Osteoblast (primary cell): Measurements from ENCODE around the gene ORC1. TPM values are rescaled to one million over a fixed set of nuclear protein-coding genes. Genes with fewer than 3 reads are reported as not detected.
A peak's percentile ranks its signal among the peaks of the same experiment; 100 is the strongest.

ENCODE experiments used
- DNase-seq: peaks from one replicate; pipeline ENCODE4 v3.0.0; 2011; ENCODE audit warnings: low spot score, mixed read lengths; ENCODE audit not compliant: insufficient read length; ENCODE audit errors: missing footprints
- H2AFZ ChIP-seq: 2 replicates; pipeline ENCODE4 v1.6.0; 2011; ENCODE audit warnings: mild to moderate bottlenecking, low read length
- H3K27ac ChIP-seq: 2 replicates; pipeline ENCODE4 v1.5.1; 2011; ENCODE audit warnings: mild to moderate bottlenecking, low read depth, low read length, moderate library complexity
- H3K27me3 ChIP-seq: 2 replicates; pipeline ENCODE4 v1.6.0; 2012; ENCODE audit warnings: mild to moderate bottlenecking, control low read depth, inconsistent platforms, low read length, moderate library complexity; ENCODE audit not compliant: insufficient read depth
- H3K36me3 ChIP-seq: 2 replicates; pipeline ENCODE4 v1.5.1; 2011; ENCODE audit warnings: mild to moderate bottlenecking, low read length, control low read depth, moderate library complexity; ENCODE audit not compliant: insufficient read depth
- H3K4me1 ChIP-seq: 2 replicates; pipeline ENCODE4 v1.5.1; 2011; ENCODE audit warnings: mild to moderate bottlenecking, low read length, control low read depth, moderate library complexity; ENCODE audit not compliant: insufficient read depth
- H3K4me2 ChIP-seq: 2 replicates; pipeline ENCODE4 v1.6.0; 2011; ENCODE audit warnings: mild to moderate bottlenecking, low read length; ENCODE audit not compliant: insufficient read depth
- H3K4me3 ChIP-seq: fragments of 200-600 bp; sonication (generic); 3 replicates; pipeline ENCODE4 v1.5.1; 2012; ENCODE audit warnings: mild to moderate bottlenecking, low read length, inconsistent platforms; ENCODE audit not compliant: insufficient read depth
- H3K79me2 ChIP-seq: 2 replicates; pipeline ENCODE4 v1.6.0; 2012; ENCODE audit warnings: mild to moderate bottlenecking, low read length, control low read depth, inconsistent platforms; ENCODE audit not compliant: insufficient read depth
- H3K9me3 ChIP-seq: 2 replicates; pipeline ENCODE4 v1.5.1; 2011; ENCODE audit warnings: low read depth, low read length, control low read depth
- H4K20me1 ChIP-seq: 2 replicates; pipeline ENCODE4 v1.6.0; 2012; ENCODE audit warnings: mild to moderate bottlenecking, low read length, control low read depth; ENCODE audit not compliant: insufficient read depth
- total RNA-seq: library from RNA; depleted of rRNA; stranded (reverse); fragments of >200 nt; gene quantifications from 2 replicates; pipeline ENCODE4 v1.2.3, GENCODE V29; 2012
- TF ChIP-seq, protein P1 (sequence below): IDR thresholded peaks from 2 replicates; pipeline ENCODE4 v1.5.1; 2011; ENCODE audit warnings: mild to moderate bottlenecking, low read depth, low read length, moderate library complexity; ENCODE audit errors: extremely low read depth

The ORC1 gene
- total RNA-seq, 1 donor = 0.72 TPM

- H3K9me3 ChIP-seq = no peaks in the 10 kb centered on the region
- no peaks in the 10 kb centered on the region for H3K79me2 ChIP-seq
- H3K27ac ChIP-seq = peak overlapping the region; percentile 19
- H4K20me1 ChIP-seq = no peaks in the 10 kb centered on the region
- TF ChIP-seq, protein P1, sequence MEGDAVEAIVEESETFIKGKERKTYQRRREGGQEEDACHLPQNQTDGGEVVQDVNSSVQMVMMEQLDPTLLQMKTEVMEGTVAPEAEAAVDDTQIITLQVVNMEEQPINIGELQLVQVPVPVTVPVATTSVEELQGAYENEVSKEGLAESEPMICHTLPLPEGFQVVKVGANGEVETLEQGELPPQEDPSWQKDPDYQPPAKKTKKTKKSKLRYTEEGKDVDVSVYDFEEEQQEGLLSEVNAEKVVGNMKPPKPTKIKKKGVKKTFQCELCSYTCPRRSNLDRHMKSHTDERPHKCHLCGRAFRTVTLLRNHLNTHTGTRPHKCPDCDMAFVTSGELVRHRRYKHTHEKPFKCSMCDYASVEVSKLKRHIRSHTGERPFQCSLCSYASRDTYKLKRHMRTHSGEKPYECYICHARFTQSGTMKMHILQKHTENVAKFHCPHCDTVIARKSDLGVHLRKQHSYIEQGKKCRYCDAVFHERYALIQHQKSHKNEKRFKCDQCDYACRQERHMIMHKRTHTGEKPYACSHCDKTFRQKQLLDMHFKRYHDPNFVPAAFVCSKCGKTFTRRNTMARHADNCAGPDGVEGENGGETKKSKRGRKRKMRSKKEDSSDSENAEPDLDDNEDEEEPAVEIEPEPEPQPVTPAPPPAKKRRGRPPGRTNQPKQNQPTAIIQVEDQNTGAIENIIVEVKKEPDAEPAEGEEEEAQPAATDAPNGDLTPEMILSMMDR = no peak
- H3K4me3 ChIP-seq = no peak overlapping the region
- H3K4me1 ChIP-seq = peaks cover 28% of the 10 kb centered on the region
- no peaks in the 10 kb centered on the region for H3K27me3 ChIP-seq
- no peak overlapping the region for H2AFZ ChIP-seq
- H3K36me3 ChIP-seq = peaks cover 12% of the 10 kb centered on the region
- DNase-seq = peak; percentile 22
- H3K4me2 ChIP-seq = no peak overlapping the region
Measured at GRCh38 chr1:52426371-52426770, 22.1 kb upstream of the ORC1 start.

GRCh38 chr1:52424813-52425212 is 20.6 kb upstream of the ORC1 start:
- peaks cover 28% of the 10 kb centered on the region for H3K4me1 ChIP-seq
- no peak overlapping the region for H3K4me2 ChIP-seq

GRCh38 chr1:52424231-52424636 is 20.0 kb upstream of the ORC1 start:
- Histone ChIP-seq H3K27ac (no peak overlapping the region), H4K20me1 (no peaks in the 10 kb centered on the region), H3K36me3 (peaks cover 19% of the 10 kb centered on the region), H3K4me3 (no peak overlapping the region), H2AFZ (no peak overlapping the region), H3K9me3 (no peaks in the 10 kb centered on the region), H3K4me1 (peaks cover 28% of the 10 kb centered on the region), H3K79me2 (no peaks in the 10 kb centered on the region), H3K27me3 (no peaks in the 10 kb centered on the region), H3K4me2 (no peak overlapping the region)
- TF ChIP-seq, protein P1 = no peak
- no peak for DNase-seq

More at GRCh38 chr1:52424813-52425212, 20.6 kb upstream of the ORC1 start:
- Histone ChIP-seq H3K9me3 (no peaks in the 10 kb centered on the region), H3K4me3 (no peak overlapping the region), H3K27me3 (no peaks in the 10 kb centered on the region), H3K27ac (no peak overlapping the region), H3K36me3 (peaks cover 14% of the 10 kb centered on the region), H4K20me1 (no peaks in the 10 kb centered on the region), H2AFZ (no peak overlapping the region), H3K79me2 (no peaks in the 10 kb centered on the region)
- TF ChIP-seq, protein P1 = no peak
- DNase-seq = no peak

DNA sequence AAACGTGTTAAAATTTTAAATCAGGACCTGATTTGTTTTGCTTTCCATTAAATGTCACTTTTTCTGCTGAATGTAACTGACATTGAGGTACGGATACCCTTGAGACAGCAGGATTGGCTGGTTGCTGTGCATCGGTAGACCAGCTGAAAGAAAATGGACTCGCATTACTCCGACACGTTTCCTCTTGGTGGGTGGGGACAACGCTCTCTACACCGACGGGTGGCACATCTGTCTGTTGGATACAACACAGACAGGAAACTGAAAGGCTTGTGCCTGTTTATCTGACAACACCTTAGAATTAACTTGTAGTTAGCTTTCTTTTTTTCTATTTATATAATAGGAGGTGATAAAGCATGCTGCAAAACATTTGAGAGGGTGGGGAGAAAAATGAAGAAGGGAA is 19.5 kb upstream of the ORC1 start:
- no peak overlapping the region for H2AFZ ChIP-seq
- H4K20me1 ChIP-seq = no peaks in the 10 kb centered on the region
- no peaks in the 10 kb centered on the region for H3K79me2 ChIP-seq
- H3K9me3 ChIP-seq = no peaks in the 10 kb centered on the region
- TF ChIP-seq, protein P1 = no peak
- H3K27ac ChIP-seq = no peak overlapping the region
- no peaks in the 10 kb centered on the region for H3K27me3 ChIP-seq
- H3K4me1 ChIP-seq = peaks cover 28% of the 10 kb centered on the region
- no peak overlapping the region for H3K4me3 ChIP-seq
- H3K36me3 ChIP-seq = peaks cover 22% of the 10 kb centered on the region
- no peak overlapping the region for H3K4me2 ChIP-seq
- DNase-seq = no peak
